HCT116 (cell line): ENCODE results near the gene CDHR5. TPM values are rescaled to one million over a fixed set of nuclear protein-coding genes. Genes with fewer than 3 reads are reported as not detected.

Source experiments
- ATAC-seq: fragments of 200-7000 bp; cut with Tn5 transposase; 2 replicates; pipeline ENCODE4 v1.9.1; 2020; ENCODE audit warnings: mild to moderate bottlenecking, moderate library complexity
- BruUV-seq: library from RNA; stranded (reverse); fragments of 400-500 nt; replicated peaks from 2 replicates; lab custom pipeline; 2021; lab: Mats Ljungman, UMichigan
- CTCF ChIA-PET: fragments of 300-600 bp; sonication (Branson Sonifier 250); formaldehyde crosslinking; loops from one replicate; lab custom pipeline; 2021; ENCODE audit warnings: antibody characterized with exemption; lab: Charles Lee
- POLR2A ChIA-PET: fragments of 300-600, 350-600 bp; sonication (Branson Sonifier 250); formaldehyde crosslinking; loops from one replicate; lab custom pipeline; 2021; ENCODE audit warnings: antibody characterized with exemption; lab: Charles Lee
- RAD21 ChIA-PET, 2 experiments: fragments of 300-600 bp; sonication (Branson Sonifier 250); formaldehyde crosslinking; loops; one replicate each; lab custom pipeline; 2023; ENCODE audit warnings: low total read pairs in 2 of 2; ENCODE audit not compliant: uncharacterized antibody in 2 of 2, unreplicated experiment in 2 of 2, low non-redundant PET in 1 of 2; lab: Charles Lee
- DNase-seq: peaks from one replicate; pipeline ENCODE4 v3.0.0-alpha.2; 2010; ENCODE audit warnings: low read depth, low spot score
- H2AFZ ChIP-seq: fragments of 200-600 bp; shearing (Covaris generic), sonication (generic); 2 replicates; pipeline ENCODE4 v1.6.1; 2017; ENCODE audit warnings: low read depth, mixed run types, mixed read lengths, antibody characterized with exemption, low read length; ENCODE audit not compliant: poor library complexity, severe bottlenecking
- H3K27ac ChIP-seq: 2 replicates; pipeline ENCODE4 v1.5.1; 2012; ENCODE audit warnings: low read depth, low read length
- H3K27me3 ChIP-seq: fragments of 200-600 bp; sonication (generic); 2 replicates; pipeline ENCODE4 v1.6.1; 2016; ENCODE audit warnings: mixed run types, low read length, mixed read lengths; ENCODE audit not compliant: insufficient read depth
- H3K36me3 ChIP-seq, 2 experiments: fragments of 200-500 bp in 1 of 2; fragments of 200-600 bp in 1 of 2; sonication (Bioruptor generic) in 1 of 2; sonication (generic) in 1 of 2; 2 replicates each; pipeline versions ENCODE4 v1.5.1 to v1.6.1; 2014 to 2016; ENCODE audit warnings: low read length in 2 of 2, inconsistent platforms in 1 of 2, mixed read lengths in 1 of 2, mixed run types in 1 of 2; ENCODE audit not compliant: insufficient read depth in 2 of 2, control insufficient read depth in 1 of 2
- H3K4me1 ChIP-seq, 2 experiments: fragments of 200-600 bp in 1 of 2; sonication (generic) in 1 of 2; 2 replicates each; pipeline versions ENCODE4 v1.5.1 to v1.6.1; 2012 to 2017; ENCODE audit warnings: low read length in 2 of 2, inconsistent platforms in 1 of 2, mild to moderate bottlenecking in 1 of 2, mixed read lengths in 1 of 2, mixed run types in 1 of 2, moderate library complexity in 1 of 2; ENCODE audit not compliant: insufficient read depth in 2 of 2, control insufficient read depth in 1 of 2
- H3K4me2 ChIP-seq: fragments of 200-600 bp; sonication (generic); 2 replicates; pipeline ENCODE4 v1.6.1; 2017; ENCODE audit warnings: mixed run types, low read length, mixed read lengths
- H3K4me3 ChIP-seq, 2 experiments: fragments of 200-600 bp in 1 of 2; sonication (generic) in 1 of 2; replicated peaks in 1 of 2; 2 replicates each; pipeline ENCODE4 v1.5.1; 2011 to 2016; ENCODE audit warnings: low read length in 2 of 2, control low read depth in 1 of 2, low read depth in 1 of 2, mild to moderate bottlenecking in 1 of 2, mixed read lengths in 1 of 2, mixed run types in 1 of 2
- H3K79me2 ChIP-seq: fragments of 200-600 bp; sonication (generic); 2 replicates; pipeline ENCODE4 v1.6.1; 2017; ENCODE audit warnings: mild to moderate bottlenecking, mixed run types, low read length, moderate library complexity, mixed read lengths; ENCODE audit not compliant: insufficient read depth
- H3K9ac ChIP-seq: fragments of 200-600 bp; sonication (generic); 2 replicates; pipeline ENCODE4 v1.6.1; 2016; ENCODE audit warnings: low read length, mixed read lengths
- H3K9me2 ChIP-seq: fragments of 200-600 bp; sonication (generic), shearing (Covaris generic); 2 replicates; pipeline ENCODE4 v1.6.1; 2017; ENCODE audit warnings: mixed run types, mild to moderate bottlenecking, moderate library complexity; ENCODE audit not compliant: insufficient read depth
- H3K9me3 ChIP-seq, 2 experiments: fragments of 200-500 bp in 1 of 2; fragments of 200-600 bp in 1 of 2; sonication (Bioruptor generic) in 1 of 2; sonication (generic) in 1 of 2; 2 replicates each; pipeline ENCODE4 v1.6.1; 2014 to 2017; ENCODE audit warnings: low read length in 2 of 2, mixed read lengths in 2 of 2, inconsistent platforms in 1 of 2, low read depth in 1 of 2, mild to moderate bottlenecking in 1 of 2, mixed run types in 1 of 2, moderate library complexity in 1 of 2; ENCODE audit not compliant: control insufficient read depth in 1 of 2, insufficient read depth in 1 of 2
- H4K20me1 ChIP-seq: fragments of 200-600 bp; sonication (generic), shearing (Covaris generic); 2 replicates; pipeline ENCODE4 v1.6.1; 2017; ENCODE audit warnings: mixed run types, mild to moderate bottlenecking, moderate library complexity; ENCODE audit not compliant: insufficient read depth
- CBX3 ChIP-seq: IDR thresholded peaks from 2 replicates; pipeline ENCODE4 v1.6.1; 2012; ENCODE audit warnings: low read depth
- CEBPB ChIP-seq: IDR thresholded peaks from 2 replicates; pipeline ENCODE4 v1.6.1; 2012; ENCODE audit warnings: low read depth
- EGR1 ChIP-seq: IDR thresholded peaks from 2 replicates; pipeline ENCODE4 v1.6.1; 2012; ENCODE audit warnings: low read depth
- EZH2 ChIP-seq: fragments of 200-600 bp; sonication (generic); IDR thresholded peaks from 2 replicates; pipeline ENCODE4 v1.6.1; 2017; ENCODE audit warnings: antibody characterized with exemption, mixed run types
- JUND ChIP-seq: IDR thresholded peaks from 2 replicates; pipeline ENCODE4 v1.6.1; 2012
- RAD21 ChIP-seq: IDR thresholded peaks from 2 replicates; pipeline ENCODE4 v1.6.1; 2012; ENCODE audit warnings: low read depth, mild to moderate bottlenecking
- SIN3A ChIP-seq: IDR thresholded peaks from 2 replicates; pipeline ENCODE4 v1.6.1; 2012; ENCODE audit warnings: low read depth
- SRF ChIP-seq: IDR thresholded peaks from 2 replicates; pipeline ENCODE4 v1.6.1; 2012; ENCODE audit warnings: low read depth
- TCF7L2 ChIP-seq: IDR thresholded peaks from 2 replicates; pipeline ENCODE4 v1.7.0; 2011; ENCODE audit warnings: borderline replicate concordance, inconsistent platforms; ENCODE audit not compliant: insufficient read depth, insufficient read length; ENCODE audit errors: extremely low read depth
- ZFX ChIP-seq: fragments of 450-650 bp; IDR thresholded peaks from 2 replicates; pipeline ENCODE4 v1.6.1; 2017
- ZNF274 ChIP-seq: fragments of 200-500 bp; sonication (Bioruptor generic); IDR thresholded peaks from 2 replicates; pipeline ENCODE4 v1.6.1; 2014; ENCODE audit warnings: mild to moderate bottlenecking, low read depth, low read length, inconsistent platforms
- intact Hi-C: fragments of 100-400 bp; cut with micrococcal nuclease; formaldehyde crosslinking; loops from 2 replicates; pipeline ENCODE4 v1.10.0; 2022
- total RNA-seq: library from RNA; stranded (reverse); gene quantifications from one replicate; pipeline ENCODE4 v1.2.1, GENCODE V29; 2021; ENCODE audit not compliant: unreplicated experiment
- TF ChIP-seq, protein P1 (sequence below): IDR thresholded peaks from 2 replicates; pipeline ENCODE4 v1.6.1; 2012
- TF ChIP-seq, protein P2 (sequence below): IDR thresholded peaks from 2 replicates; pipeline ENCODE4 v1.6.1; 2011; ENCODE audit warnings: mild to moderate bottlenecking, low read length, moderate library complexity; ENCODE audit not compliant: insufficient replicate concordance; ENCODE audit errors: extremely low read depth
- TF ChIP-seq, protein P3 (sequence below), 3 experiments: fragments of 200-600 bp in 1 of 3; sonication (generic) in 1 of 3; IDR thresholded peaks in 2 of 3; conservative IDR thresholded peaks in 1 of 3; 2 replicates each; pipeline ENCODE4 v1.5.1; 2012 to 2017; ENCODE audit warnings: low read depth in 2 of 3, low read length in 2 of 3, antibody characterized with exemption in 1 of 3, borderline replicate concordance in 1 of 3, control low read depth in 1 of 3, mild to moderate bottlenecking in 1 of 3, mixed read lengths in 1 of 3, mixed run types in 1 of 3, moderate library complexity in 1 of 3; ENCODE audit not compliant: insufficient read depth in 1 of 3

CDHR5 gene
- total RNA-seq, 1 experiment from 2014 or later = not detected

DNA sequence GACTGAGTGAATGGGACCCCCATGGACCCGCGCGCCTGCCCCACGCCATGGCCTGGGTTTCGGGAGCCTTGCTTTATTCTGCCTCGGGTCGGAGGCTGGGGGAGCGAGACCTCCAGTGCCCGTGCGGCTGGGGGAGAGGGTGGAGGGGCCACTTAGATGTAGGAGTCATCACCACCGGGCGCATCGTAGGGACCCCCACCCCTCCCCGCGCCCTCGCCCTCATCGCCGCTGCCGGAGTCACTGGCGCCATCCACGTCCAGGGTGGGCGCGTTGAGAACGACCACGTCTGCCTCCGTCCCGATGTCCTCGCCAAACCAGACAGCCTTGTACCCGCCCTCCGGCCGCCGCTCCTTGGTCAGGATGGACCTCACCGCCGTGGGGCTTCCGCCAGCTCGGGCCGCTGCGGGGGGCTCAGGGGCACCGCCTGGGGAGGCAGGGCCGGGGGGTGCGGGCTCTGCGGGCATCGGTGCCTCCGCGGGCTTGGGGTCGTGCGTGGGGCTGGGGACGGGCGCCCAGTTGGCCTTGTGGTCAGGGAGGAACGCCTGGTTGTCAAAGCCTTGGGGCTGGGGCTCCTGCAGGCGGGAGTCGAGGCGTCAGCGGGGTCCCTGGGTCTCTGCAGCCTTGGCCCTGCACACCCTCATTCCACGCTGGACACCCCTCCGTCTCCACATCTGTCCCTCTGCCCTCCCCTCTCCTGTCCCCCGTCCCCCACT, 7.4 kb downstream of the CDHR5 start:
- no peak overlapping the region for H3K9ac ChIP-seq
- H3K9me3 ChIP-seq = no peaks in the 10 kb centered on the region
- H3K79me2 ChIP-seq = peaks cover 27% of the 10 kb centered on the region; the same call in 1 of the 2 replicates
- no TSS peak for BruUV-seq
- RAD21 ChIA-PET = no interaction called here
- no peak overlapping the region for H3K4me3 ChIP-seq
- peaks cover 3 to 6% of the 10 kb centered on the region in 2 experiments; a peak in 2 of 4 replicates for H3K36me3 ChIP-seq
- TF ChIP-seq, protein P1, sequence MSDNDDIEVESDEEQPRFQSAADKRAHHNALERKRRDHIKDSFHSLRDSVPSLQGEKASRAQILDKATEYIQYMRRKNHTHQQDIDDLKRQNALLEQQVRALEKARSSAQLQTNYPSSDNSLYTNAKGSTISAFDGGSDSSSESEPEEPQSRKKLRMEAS = no peak
- TF ChIP-seq CBX3 = no peak
- TF ChIP-seq RAD21 = no peak
- TF ChIP-seq, protein P2, sequence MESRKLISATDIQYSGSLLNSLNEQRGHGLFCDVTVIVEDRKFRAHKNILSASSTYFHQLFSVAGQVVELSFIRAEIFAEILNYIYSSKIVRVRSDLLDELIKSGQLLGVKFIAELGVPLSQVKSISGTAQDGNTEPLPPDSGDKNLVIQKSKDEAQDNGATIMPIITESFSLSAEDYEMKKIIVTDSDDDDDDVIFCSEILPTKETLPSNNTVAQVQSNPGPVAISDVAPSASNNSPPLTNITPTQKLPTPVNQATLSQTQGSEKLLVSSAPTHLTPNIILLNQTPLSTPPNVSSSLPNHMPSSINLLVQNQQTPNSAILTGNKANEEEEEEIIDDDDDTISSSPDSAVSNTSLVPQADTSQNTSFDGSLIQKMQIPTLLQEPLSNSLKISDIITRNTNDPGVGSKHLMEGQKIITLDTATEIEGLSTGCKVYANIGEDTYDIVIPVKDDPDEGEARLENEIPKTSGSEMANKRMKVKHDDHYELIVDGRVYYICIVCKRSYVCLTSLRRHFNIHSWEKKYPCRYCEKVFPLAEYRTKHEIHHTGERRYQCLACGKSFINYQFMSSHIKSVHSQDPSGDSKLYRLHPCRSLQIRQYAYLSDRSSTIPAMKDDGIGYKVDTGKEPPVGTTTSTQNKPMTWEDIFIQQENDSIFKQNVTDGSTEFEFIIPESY = no peak
- TF ChIP-seq SIN3A = no peak
- no peak for TF ChIP-seq EZH2
- no peak for TF ChIP-seq ZFX
- no peak for TF ChIP-seq JUND
- no peak for TF ChIP-seq TCF7L2
- no peak for TF ChIP-seq ZNF274
- no peak for TF ChIP-seq EGR1
- no peak for TF ChIP-seq SRF
- TF ChIP-seq, protein P3, sequence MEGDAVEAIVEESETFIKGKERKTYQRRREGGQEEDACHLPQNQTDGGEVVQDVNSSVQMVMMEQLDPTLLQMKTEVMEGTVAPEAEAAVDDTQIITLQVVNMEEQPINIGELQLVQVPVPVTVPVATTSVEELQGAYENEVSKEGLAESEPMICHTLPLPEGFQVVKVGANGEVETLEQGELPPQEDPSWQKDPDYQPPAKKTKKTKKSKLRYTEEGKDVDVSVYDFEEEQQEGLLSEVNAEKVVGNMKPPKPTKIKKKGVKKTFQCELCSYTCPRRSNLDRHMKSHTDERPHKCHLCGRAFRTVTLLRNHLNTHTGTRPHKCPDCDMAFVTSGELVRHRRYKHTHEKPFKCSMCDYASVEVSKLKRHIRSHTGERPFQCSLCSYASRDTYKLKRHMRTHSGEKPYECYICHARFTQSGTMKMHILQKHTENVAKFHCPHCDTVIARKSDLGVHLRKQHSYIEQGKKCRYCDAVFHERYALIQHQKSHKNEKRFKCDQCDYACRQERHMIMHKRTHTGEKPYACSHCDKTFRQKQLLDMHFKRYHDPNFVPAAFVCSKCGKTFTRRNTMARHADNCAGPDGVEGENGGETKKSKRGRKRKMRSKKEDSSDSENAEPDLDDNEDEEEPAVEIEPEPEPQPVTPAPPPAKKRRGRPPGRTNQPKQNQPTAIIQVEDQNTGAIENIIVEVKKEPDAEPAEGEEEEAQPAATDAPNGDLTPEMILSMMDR (IDR thresholded peaks at IDR 0.05 in 2 of 3, conservative IDR thresholded peaks at IDR 0.05 in 1 of 3; ENCODE audit: borderline replicate concordance in 1 of 3, insufficient read depth in 1 of 3, low read depth in 2 of 3, low read length in 2 of 3) = no peak
- no peak for TF ChIP-seq CEBPB
- no peaks in the 10 kb centered on the region for H3K27me3 ChIP-seq
- intact Hi-C loops = no loop called here
- H3K4me2 ChIP-seq = no peak overlapping the region
- no peak overlapping the region for H3K27ac ChIP-seq
- ATAC-seq = no peak
- H2AFZ ChIP-seq = no peak overlapping the region
- POLR2A ChIA-PET = no interaction called here
- peaks cover 8 to 39% of the 10 kb centered on the region in 2 experiments for H3K4me1 ChIP-seq
- H4K20me1 ChIP-seq = peaks cover 8% of the 10 kb centered on the region; the same call in 1 of the 2 replicates
- no peaks in the 10 kb centered on the region for H3K9me2 ChIP-seq
- no peak for DNase-seq
- CTCF ChIA-PET = no interaction called here
